ENCODE data around the gene STOM.

Gene STOM

GRCh38 chr9:121344184-121344583 lies 25.9 kb downstream of the STOM start:
- peak; percentile 92 for DNase-seq

DNA sequence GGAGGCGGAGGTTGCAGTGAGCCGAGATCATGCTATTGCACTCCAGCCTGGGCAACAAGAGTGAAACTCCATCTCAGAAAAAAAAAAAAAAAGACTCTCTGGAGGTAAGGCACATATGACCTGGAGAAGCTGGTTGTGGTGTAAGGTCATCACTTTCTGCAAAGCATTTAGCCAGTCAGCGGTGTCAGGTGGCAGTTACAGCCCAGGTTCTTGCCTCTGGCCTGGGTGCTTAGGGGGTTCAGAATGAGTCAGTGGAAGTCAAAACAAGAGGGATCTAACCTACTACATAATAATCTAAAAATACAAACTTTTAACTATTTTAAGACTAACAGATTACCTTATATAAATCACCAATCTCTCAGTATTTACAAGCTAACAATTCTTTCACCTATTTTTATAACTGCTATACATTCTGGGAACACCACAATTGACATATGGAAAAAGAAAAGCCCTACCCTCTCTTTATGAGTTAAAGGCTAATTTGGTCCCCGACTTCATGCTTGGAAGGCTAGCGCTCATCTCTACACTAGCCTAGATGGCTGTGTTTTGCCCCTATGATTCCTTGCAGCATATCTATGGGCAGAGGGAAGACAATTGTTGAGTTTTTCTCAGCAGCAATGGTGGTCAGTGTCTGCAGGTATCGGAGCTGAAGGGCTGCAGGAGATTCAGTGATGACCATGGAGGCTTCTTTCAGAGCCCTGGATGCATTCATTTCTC lies 29.2 kb downstream of the STOM start:
- DNase-seq, result no peak

DNA sequence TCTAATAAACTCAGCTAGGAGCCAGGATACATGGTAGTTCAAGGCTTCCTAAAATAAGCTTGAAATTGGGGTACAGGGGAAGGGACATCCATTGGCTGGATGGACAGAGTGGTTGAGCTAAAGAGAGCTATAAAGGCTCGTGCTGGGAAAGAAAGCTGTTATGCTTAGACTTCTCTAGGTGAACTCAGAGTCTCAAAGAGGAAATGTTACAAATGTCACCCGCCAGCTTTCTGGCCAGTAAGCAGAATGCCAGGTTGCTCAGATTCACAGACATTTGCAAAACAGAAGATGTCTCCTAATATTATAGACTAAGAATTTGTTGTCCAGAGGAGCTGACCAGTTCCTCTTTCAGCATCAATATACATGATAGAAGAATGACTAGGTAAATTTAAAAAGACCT lies 30.6 kb downstream of the STOM start:
- DNase-seq, result no peak

GRCh38 chr9:121336665-121337064 lies 33.4 kb downstream of the STOM start:
- DNase-seq, result no peak

DNA sequence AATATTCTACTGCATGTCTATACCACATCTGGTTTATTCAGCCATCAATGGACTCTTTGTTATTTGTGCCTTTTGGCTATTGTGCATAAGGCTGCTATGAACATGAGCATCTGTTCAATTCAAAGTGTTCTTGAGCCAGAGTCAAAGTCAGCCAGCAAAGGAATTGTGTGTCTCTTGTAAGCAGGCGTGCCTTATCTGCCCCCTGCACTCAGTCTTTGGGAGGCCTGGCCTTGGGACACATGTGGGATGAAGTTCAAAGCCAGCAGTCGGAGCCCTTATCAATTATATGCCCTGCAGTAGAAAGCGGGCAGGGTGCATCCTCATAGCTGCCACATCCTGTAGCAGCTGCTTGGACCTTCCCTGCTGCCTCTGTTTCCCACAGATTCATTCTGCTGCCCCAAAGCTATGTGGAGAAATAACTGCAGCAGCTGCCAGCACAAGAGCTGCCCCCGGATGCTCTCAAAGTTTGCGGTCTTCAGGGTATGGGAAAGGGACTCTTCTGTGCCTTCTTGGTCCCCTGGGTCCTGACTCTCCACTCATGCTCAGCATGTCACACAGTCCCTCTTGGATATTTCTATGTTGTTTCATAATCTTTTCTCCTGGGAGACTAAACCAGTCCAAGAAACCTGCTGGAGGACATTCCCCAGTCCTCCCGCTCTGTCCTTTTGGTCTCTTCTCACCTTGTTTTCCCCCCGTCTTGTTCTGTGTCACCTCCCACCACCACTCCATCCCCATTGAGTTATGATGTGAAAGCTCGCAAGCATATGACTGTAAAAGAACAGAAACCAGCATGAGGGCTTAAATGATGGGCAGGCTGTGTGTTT lies 35.9 kb downstream of the STOM start:
- DNase-seq, result no peak

- DNase-seq, result no peak
Observed at GRCh38 chr9:121331992-121332685, 37.9 kb downstream of the STOM start.

- DNase-seq, result no peak
Observed at GRCh38 chr9:121331549-121331948, 38.5 kb downstream of the STOM start.

- DNase-seq, result no peak
Observed at GRCh38 chr9:121328876-121329681, 41.0 kb downstream of the STOM start.

DNA sequence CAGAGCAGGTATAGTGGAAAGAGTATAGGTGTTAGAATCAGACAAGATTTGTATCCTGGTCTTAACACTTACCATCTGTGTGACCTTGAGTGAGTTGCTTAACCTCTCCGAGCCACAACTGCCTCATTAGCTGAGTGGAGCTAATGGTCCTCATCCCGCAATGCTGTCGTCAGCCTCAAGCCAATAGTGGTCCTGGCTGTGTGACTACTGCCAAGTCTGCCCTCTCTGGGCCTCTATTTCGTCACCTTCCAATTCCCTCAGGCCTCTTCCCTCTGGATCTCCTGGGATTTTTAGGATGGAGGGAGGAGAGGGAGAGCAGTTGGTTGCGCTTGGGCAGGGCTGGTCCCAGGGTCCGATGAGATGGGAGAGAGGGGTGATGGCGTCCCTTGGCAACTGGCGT lies 41.6 kb downstream of the STOM start:
- no peak for DNase-seq

GRCh38 chr9:121326901-121327613 lies 43.0 kb downstream of the STOM start:
- no peak for DNase-seq

- DNase-seq, result no peak
Observed at GRCh38 chr9:121326130-121326838, 43.8 kb downstream of the STOM start.

DNA sequence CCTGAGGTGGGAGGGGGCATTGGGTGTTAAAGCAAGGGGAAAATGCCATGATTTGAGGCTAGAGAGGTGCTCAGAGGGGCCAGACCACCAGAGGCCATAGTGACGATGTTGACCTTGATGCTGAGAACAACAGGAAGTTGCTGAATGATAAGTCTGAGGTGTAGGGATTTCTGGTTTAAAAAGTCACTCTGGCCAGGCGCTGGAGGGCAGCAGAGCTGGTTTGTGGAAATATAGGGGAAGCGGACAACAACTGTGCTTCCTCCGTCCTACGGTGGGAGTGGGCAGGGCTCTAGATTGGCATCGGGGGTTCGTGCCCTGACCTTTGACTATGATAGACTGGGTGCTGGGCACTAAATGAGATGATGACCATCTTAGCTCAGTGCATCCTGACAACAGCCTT lies 44.7 kb downstream of the STOM start:
- DNase-seq, result no peak

DNA sequence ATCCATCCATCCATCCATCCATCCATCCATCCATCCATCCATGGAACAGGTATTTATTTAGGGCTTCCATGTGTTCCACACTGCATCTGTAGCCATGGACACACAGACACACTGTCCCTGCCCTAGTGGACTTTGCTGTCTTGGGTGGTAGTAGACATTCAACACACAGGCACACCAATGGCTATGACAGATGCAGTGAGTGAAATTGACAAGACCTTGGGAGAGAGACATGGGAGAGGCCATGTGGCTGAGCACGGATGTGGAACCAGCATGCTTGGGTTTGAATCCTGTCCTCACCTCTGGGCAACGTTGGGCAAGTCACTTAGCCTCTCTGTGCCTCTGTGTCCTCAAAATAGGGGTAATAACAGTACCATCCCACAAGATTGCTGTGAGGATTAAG lies 45.3 kb downstream of the STOM start:
- DNase-seq, result no peak

DNA sequence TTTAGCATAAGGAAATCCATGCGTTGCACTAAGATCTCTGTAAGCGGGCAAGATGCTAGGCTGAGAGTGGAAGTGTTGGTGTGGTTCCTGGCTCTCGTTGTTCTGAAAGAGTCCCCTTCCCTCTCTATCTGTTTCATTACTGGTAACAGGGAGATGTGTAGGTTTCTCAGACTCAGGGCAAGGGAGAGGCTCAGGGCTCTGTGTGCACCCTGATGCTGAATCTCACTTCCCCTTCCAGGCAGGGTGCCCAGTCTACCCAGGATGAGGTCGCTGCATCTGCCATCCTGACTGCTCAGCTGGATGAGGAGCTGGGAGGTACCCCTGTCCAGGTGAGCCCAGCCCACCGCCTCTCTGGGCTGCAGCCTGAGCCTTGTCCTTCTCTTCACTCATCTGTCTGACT lies 45.7 kb downstream of the STOM start:
- DNase-seq, result peak; percentile 24

DNA sequence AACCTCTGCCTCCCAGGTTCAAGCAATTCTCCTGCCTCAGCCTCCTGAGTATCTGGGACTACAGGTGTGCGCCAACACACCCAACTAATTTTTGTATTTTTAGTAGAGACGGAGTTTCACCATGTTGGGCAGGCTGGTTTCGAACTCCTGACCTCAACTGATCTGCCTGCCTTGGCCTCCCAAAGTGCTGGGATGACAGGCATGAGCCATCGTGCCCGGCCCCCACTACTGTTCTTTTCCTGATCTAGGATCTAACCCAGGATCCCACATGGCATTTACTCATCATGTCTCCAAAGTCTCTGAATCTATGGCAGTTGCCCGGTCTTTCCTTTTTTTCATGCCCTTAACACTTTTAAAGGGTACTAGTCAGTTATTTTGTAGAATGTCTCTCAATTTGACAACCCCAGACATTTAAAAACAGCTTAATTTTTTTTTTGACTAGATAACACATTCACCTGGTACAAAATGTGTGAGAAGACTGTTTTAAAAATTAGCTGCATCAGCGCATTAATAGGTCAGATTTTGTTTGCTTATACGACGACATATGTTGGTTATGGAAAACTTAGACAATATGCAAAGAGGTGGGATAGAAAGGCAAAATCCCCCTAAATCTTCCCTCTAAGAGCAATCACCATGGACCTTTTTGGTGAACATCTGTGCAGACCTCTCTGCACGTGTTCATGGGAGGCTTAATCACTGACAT lies 46.5 kb downstream of the STOM start:
- DNase-seq, result peak; percentile 42

GRCh38 chr9:121322737-121323448 lies 47.2 kb downstream of the STOM start:
- no peak for DNase-seq

DNA sequence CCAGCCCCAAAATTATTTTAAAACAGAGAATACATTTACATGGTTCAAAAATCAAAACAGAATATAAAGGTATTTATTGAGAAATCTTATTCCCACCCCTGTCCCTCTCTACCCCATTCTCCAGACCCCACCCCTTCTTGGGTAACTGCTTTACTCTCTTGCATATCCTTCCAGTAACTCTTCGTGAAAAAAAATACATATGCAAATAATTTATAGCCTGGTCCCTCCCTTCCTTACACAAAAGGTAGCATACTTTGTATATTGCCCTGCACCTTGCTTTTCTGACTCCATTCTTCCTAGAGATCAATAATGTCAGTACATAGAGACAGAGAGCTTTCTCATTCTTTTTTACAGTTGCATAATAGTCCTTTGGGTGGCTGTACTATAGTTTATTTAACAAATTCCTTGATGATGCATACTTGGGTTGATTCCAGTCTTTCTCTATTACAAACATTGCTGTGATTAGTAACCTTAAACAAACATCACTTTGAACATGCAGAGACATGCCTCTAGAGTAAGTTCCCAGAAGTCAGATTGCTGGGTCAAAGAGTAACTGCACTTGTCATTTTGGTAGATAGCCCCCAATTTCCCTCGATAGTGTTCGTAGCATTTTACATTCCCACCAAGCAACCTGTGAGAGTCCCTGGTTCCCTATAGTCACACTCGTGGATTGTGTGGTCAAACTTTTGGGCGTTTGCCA lies 47.9 kb downstream of the STOM start:
- peak; percentile 25 for DNase-seq

DNA sequence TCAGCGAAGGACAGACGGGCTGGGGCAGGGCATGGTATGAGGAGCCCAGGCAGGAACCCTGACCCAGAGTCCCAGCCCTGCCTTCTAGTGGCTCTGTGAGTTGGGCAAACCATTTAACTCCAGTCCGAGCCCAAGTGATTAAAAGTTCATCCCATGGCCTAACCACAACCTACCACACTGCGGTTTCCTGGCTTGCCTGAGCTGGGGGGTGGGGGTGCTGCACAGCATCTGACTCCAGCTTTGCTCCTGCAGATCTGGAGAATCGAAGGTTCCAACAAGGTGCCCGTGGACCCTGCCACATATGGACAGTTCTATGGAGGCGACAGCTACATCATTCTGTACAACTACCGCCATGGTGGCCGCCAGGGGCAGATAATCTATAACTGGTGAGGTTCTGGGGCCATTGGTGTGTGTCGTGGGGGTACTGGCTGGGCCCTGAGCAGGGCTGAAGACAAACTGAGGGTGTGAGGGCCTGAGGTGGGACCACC lies 49.0 kb downstream of the STOM start:
- DNase-seq, result no peak

- DNase-seq, result no peak
Observed at GRCh38 chr9:121319383-121319780, 50.7 kb downstream of the STOM start.

Data from NCI-H2171 treated with DMSO at 0.1 percent for 48 hours (cell line).